GM12873 (cell line): ENCODE results near the gene PLPP4.

Source experiments
- CTCF ChIP-seq: IDR thresholded peaks from 2 replicates; pipeline ENCODE4 v1.5.1; 2012; ENCODE audit warnings: low read depth, mild to moderate bottlenecking, moderate library complexity, low read length, control low read depth; ENCODE audit not compliant: insufficient read depth; ENCODE audit errors: missing control alignments

PLPP4 gene

GRCh38 chr10:120511165-120511564 lies 54.1 kb downstream of the PLPP4 start:
- peak; percentile 17 for TF ChIP-seq CTCF

GRCh38 chr10:120513307-120513796 lies 56.3 kb downstream of the PLPP4 start:
- no peak for TF ChIP-seq CTCF

- TF ChIP-seq CTCF: no peak
These were observed 57.1 kb downstream of the PLPP4 start for GRCh38 chr10:120514035-120514620.

- no peak for TF ChIP-seq CTCF
These were observed 57.9 kb downstream of the PLPP4 start for GRCh38 chr10:120514959-120515358.

- TF ChIP-seq CTCF: no peak
These were observed 58.7 kb downstream of the PLPP4 start for GRCh38 chr10:120515741-120516140.

- no peak for TF ChIP-seq CTCF
These were observed 59.4 kb downstream of the PLPP4 start for GRCh38 chr10:120516426-120516825.

- TF ChIP-seq CTCF: no peak
These were observed 60.2 kb downstream of the PLPP4 start for GRCh38 chr10:120517196-120517595.
